Adrenal gland (tissue), 12 donors: ENCODE results near the gene CGGBP1. TPM values are rescaled to one million over a fixed set of nuclear protein-coding genes. Genes with fewer than 3 reads are reported as not detected.

Experiments
- DNase-seq, 7 donors: peaks; one replicate each; pipeline ENCODE4 v3.0.0-alpha.2; 2019 to 2020
- H3K27ac ChIP-seq, 5 donors: fragments of 200-600 bp; sonication (generic) in 4 of 5; 1 replicate in 3 of 5; 2 replicates in 2 of 5; pipeline versions ENCODE4 v1.5.1 to v1.8.0; 2016 to 2020; ENCODE audit warnings: mild to moderate bottlenecking in 1 of 5
- H3K27me3 ChIP-seq: fragments of 200-600 bp; 2 replicates; pipeline ENCODE4 v1.8.0; 2021
- H3K36me3 ChIP-seq, 2 donors: fragments of 200-600 bp; replicated peaks in 1 of 2; 1 replicate in 1 of 2; 2 replicates in 1 of 2; pipeline versions ENCODE4 v1.5.1 to v1.8.0; 2018 to 2022
- H3K4me1 ChIP-seq, 2 donors: fragments of 200-600 bp; replicated peaks in 1 of 2; 1 replicate in 1 of 2; 2 replicates in 1 of 2; pipeline versions ENCODE4 v1.5.1 to v1.8.0; 2018 to 2021
- H3K4me3 ChIP-seq, 4 donors: fragments of 200-600 bp; sonication (generic) in 3 of 4; one replicate each; pipeline ENCODE4 v1.5.1; 2016 to 2018
- H3K9me3 ChIP-seq, 3 donors: fragments of 200-600 bp; sonication (generic) in 1 of 3; replicated peaks in 1 of 3; 1 replicate in 2 of 3; 2 replicates in 1 of 3; pipeline versions ENCODE4 v1.5.1 to v1.8.0; 2016 to 2021
- CTCF ChIP-seq, 6 experiments: fragments of 450-650 bp in 4 of 6; fragments of 200-600 bp in 2 of 6; sonication (generic) in 1 of 6; IDR thresholded peaks; 1 replicate in 5 of 6; 2 replicates in 1 of 6; pipeline versions ENCODE4 v1.5.1 to v1.8.0; 2016 to 2021; ENCODE audit warnings: antibody characterized with exemption in 6 of 6, mild to moderate bottlenecking in 2 of 6, moderate library complexity in 1 of 6
- POLR2A ChIP-seq, 2 donors: fragments of 450-650 bp; IDR thresholded peaks; one replicate each; pipeline ENCODE4 v1.6.1; 2017; ENCODE audit warnings: antibody characterized with exemption in 2 of 2, mild to moderate bottlenecking in 2 of 2, moderate library complexity in 1 of 2
- WGBS, 4 donors: extraction: QIAGEN DNeasy Blood & Tissue Kit in 2 of 4; methylation state at CpG; one replicate each; pipeline versions ENCODE4 v1.1.5 to v1.1.7; 2013 to 2017; 5-methylcytosine and 5-hydroxymethylcytosine counted together
- intact Hi-C, 2 donors: fragments of 100-400 bp; cut with DNase I; formaldehyde crosslinking; loops; one replicate each; pipeline versions ENCODE4 v1.14.1 to v1.15.0; 2022 to 2023
- polyA plus RNA-seq, 3 donors: library from polyadenylated mRNA; stranded (reverse); fragments of 200-250 nt in 2 of 3; fragments of 350-450 nt in 1 of 3; fragmentation: Illumina TruSeq in 1 of 3; extraction: RNeasy Lipid Tissue Mini Kit (QIAGEN cat#74804) in 1 of 3; gene quantifications; one replicate each; pipeline ENCODE4 v1.2.3, GENCODE V29; 2013 to 2014
- total RNA-seq, 9 donors: library from RNA; depleted of rRNA in 4 of 9; stranded (reverse); fragments of >200 nt in 4 of 9; fragments of 120-200 nt in 1 of 9; fragmentation: NEBNext Ultra II Directional in 1 of 9; extraction: Animal tissue kit (Norgen Biotek cat#: 25700) in 1 of 9; gene quantifications; one replicate each; pipeline versions ENCODE4 v1.1.0 to v1.2.4, GENCODE V29; 2013 to 2023
- donor health status: healthy with polysubstance abuse.
- donor health status: Bipolar disorder and iron deficiency.
- donor health status: DM: yes; HTN: yes; CAD: no.
- donor health status: DM: no; HTN: no; CAD: no.
- donor health status: DM: no; HTN: no; CAD: no.
- donor health status: DM: yes; HTN: yes; CAD: no.

The CGGBP1 gene
- total and polyA plus RNA-seq, 12 donors: 35.7 to 83.6 (median 55.0) TPM

- no peaks in the 10 kb centered on the region for H3K36me3 ChIP-seq
- H3K4me3 ChIP-seq: no peak overlapping the region
- H3K27me3 ChIP-seq: no peaks in the 10 kb centered on the region
- no peak for DNase-seq
- no peaks in the 10 kb centered on the region for H3K9me3 ChIP-seq
- 93 to 100% (median 96%) methylated on average over 1 of the region's 1 CpG for WGBS, 4 donors
- intact Hi-C loops: no loop called here
- no peak overlapping the region for H3K27ac ChIP-seq
- H3K4me1 ChIP-seq: no peaks in the 10 kb centered on the region
- no peak for TF ChIP-seq CTCF (IDR thresholded peaks at IDR 0.05)
- no peak for TF ChIP-seq POLR2A (IDR thresholded peaks at IDR 0.05)
These were observed 34.5 kb upstream of the CGGBP1 start for GRCh38 chr3:88093266-88093665.

GRCh38 chr3:88092270-88092669 is 33.5 kb upstream of the CGGBP1 start:
- peaks cover 0 to 6% of the 10 kb centered on the region in 2 donors for H3K36me3 ChIP-seq
- no peak overlapping the region for H3K4me3 ChIP-seq
- TF ChIP-seq CTCF (IDR thresholded peaks at IDR 0.05): no peak
- TF ChIP-seq POLR2A (IDR thresholded peaks at IDR 0.05): no peak
- H3K4me1 ChIP-seq: no peaks in the 10 kb centered on the region
- no peaks in the 10 kb centered on the region for H3K9me3 ChIP-seq
- H3K27ac ChIP-seq: no peak overlapping the region
- H3K27me3 ChIP-seq: no peaks in the 10 kb centered on the region
- intact Hi-C loops: no loop called here
- no peak for DNase-seq

- 68 to 85% (median 74%) methylated on average over 4 of the region's 4 CpGs for WGBS, 4 donors
- TF ChIP-seq CTCF (IDR thresholded peaks at IDR 0.05) (no peak), POLR2A (IDR thresholded peaks at IDR 0.05) (no peak)
- Histone ChIP-seq H3K27ac (no peak overlapping the region), H3K4me1 (no peaks in the 10 kb centered on the region), H3K27me3 (no peaks in the 10 kb centered on the region), H3K4me3 (no peak overlapping the region), H3K9me3 (no peaks in the 10 kb centered on the region), H3K36me3 (peaks cover 0 to 8% of the 10 kb centered on the region in 2 donors)
- intact Hi-C loops: no loop called here
- DNase-seq: no peak
These were observed 31.9 kb upstream of the CGGBP1 start for GRCh38 chr3:88090681-88091080.

DNA sequence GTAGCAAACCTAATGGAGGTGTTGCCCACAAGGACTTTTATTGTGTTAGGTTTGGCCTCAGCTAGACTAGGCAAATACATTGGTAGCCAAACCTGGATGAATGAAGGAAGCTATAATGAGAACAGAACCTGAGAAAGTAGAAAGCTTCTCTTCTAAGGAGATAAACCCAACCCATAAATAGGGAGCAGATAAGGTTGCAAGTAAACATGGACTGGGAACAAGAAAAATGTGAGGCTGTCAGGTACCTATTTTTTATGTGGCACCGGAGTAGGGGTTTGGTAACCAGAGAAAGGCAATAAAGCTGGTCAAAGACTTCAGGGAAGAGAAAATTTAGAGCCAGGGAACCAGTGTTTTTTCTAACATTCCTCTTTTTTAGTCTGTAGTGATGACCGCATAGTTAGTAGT is 25.3 kb upstream of the CGGBP1 start:
- H3K36me3 ChIP-seq: peaks cover 0 to 8% of the 10 kb centered on the region in 2 donors
- H3K27me3 ChIP-seq: no peaks in the 10 kb centered on the region
- DNase-seq: no peak
- intact Hi-C loops: no loop called here
- no peak overlapping the region for H3K27ac ChIP-seq
- H3K9me3 ChIP-seq: no peaks in the 10 kb centered on the region
- H3K4me3 ChIP-seq: no peak overlapping the region
- peaks cover 0 to 9% of the 10 kb centered on the region in 2 donors for H3K4me1 ChIP-seq
- 78 to 87% (median 83%) methylated on average over 2 of the region's 2 CpGs for WGBS, 4 donors
- TF ChIP-seq CTCF (IDR thresholded peaks at IDR 0.05) (no peak), POLR2A (IDR thresholded peaks at IDR 0.05) (no peak)
